Loucy (cell line): ENCODE data around the gene RGS7BP.

Experiments used
- EZH2phosphoT487 ChIP-seq: fragments of 200-600 bp; IDR thresholded peaks from 2 replicates; pipeline ENCODE4 v1.6.1; 2018; ENCODE audit warnings: antibody characterized with exemption, mild to moderate bottlenecking, moderate library complexity, borderline replicate concordance
- TF ChIP-seq, protein P1 (sequence below): fragments of 200-600 bp; sonication (generic); conservative IDR thresholded peaks from 2 replicates; pipeline ENCODE4 v1.5.1; 2014; ENCODE audit warnings: mild to moderate bottlenecking, antibody characterized with exemption, low read length

DNA sequence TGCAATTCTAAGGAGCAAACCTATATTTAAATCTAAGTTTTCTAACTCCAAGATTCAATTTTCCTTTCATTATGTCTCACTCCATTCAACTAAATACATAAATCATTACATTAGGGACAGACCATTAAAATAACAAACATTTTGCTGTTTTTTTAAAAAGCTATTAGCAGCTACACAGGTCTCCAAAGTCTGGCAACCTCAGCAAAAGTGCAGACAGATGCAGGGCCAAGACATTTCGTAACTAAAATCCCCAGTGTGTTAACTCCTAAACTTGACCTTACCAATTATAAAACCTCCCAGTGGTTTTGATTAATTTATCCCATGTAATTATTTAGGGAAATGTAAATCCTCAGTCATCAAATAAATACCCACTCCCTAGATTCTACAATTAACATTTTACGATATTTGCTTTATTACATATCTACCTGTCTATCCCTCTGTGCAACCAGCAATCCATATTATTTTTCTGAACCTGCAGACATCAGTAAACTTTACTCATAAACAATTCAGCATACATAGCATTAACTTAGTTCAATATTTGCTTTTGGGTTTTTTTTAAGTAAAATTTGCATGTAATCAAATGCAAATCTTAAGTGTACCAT lies 64.7 kb downstream of the RGS7BP start:
- TF ChIP-seq EZH2phosphoT487: no peak
- TF ChIP-seq, protein P1, sequence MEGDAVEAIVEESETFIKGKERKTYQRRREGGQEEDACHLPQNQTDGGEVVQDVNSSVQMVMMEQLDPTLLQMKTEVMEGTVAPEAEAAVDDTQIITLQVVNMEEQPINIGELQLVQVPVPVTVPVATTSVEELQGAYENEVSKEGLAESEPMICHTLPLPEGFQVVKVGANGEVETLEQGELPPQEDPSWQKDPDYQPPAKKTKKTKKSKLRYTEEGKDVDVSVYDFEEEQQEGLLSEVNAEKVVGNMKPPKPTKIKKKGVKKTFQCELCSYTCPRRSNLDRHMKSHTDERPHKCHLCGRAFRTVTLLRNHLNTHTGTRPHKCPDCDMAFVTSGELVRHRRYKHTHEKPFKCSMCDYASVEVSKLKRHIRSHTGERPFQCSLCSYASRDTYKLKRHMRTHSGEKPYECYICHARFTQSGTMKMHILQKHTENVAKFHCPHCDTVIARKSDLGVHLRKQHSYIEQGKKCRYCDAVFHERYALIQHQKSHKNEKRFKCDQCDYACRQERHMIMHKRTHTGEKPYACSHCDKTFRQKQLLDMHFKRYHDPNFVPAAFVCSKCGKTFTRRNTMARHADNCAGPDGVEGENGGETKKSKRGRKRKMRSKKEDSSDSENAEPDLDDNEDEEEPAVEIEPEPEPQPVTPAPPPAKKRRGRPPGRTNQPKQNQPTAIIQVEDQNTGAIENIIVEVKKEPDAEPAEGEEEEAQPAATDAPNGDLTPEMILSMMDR: no peak
